ENCODE results near the gene SUPT20HL1.

DNA sequence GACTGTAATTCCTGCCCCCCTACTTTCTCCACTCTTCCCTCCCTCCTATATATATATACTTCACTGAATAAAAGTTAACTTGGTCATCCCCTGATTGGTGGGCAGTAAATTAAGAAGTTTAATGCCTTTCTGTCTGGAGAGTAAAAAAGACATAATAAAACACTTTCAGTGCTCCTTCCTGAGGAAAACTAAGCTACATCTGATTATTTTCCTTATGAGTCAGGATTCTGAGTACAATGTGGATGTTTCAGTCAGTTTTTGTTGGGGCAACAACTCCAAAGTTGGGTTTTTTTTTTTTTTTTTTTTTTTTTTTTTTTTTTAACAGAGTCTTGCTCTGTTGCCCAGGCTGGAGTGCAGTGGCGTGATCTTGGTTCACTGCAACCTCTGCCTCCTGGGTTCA, 24.6 kb upstream of the SUPT20HL1 start:
- TF ChIP-seq, protein P1, sequence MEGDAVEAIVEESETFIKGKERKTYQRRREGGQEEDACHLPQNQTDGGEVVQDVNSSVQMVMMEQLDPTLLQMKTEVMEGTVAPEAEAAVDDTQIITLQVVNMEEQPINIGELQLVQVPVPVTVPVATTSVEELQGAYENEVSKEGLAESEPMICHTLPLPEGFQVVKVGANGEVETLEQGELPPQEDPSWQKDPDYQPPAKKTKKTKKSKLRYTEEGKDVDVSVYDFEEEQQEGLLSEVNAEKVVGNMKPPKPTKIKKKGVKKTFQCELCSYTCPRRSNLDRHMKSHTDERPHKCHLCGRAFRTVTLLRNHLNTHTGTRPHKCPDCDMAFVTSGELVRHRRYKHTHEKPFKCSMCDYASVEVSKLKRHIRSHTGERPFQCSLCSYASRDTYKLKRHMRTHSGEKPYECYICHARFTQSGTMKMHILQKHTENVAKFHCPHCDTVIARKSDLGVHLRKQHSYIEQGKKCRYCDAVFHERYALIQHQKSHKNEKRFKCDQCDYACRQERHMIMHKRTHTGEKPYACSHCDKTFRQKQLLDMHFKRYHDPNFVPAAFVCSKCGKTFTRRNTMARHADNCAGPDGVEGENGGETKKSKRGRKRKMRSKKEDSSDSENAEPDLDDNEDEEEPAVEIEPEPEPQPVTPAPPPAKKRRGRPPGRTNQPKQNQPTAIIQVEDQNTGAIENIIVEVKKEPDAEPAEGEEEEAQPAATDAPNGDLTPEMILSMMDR (IDR thresholded peaks at IDR 0.05; ENCODE audit: low read length), result no peak
- no peak for TF ChIP-seq EZH2 (IDR thresholded peaks at IDR 0.05; ENCODE audit: borderline replicate concordance, low read length)
